Stimulated activated CD4-positive, alpha-beta T cell treated with anti-CD3 and anti-CD28 coated beads, Interleukin-15, amount 100 ng/mL, for 48 hours (primary cell): ENCODE measurements around the gene TMPRSS9.
"Not testable (repeated sequence)": the region's sequence is repeated elsewhere in the genome, so short reads cannot be mapped to it uniquely, and the experiment has no call there.

Experiments
- DNase-seq, 2 donors: peaks; one replicate each; pipeline ENCODE4 v3.0.0-alpha.2; 2020; ENCODE audit warnings: low read depth in 2 of 2

The TMPRSS9 gene

DNA sequence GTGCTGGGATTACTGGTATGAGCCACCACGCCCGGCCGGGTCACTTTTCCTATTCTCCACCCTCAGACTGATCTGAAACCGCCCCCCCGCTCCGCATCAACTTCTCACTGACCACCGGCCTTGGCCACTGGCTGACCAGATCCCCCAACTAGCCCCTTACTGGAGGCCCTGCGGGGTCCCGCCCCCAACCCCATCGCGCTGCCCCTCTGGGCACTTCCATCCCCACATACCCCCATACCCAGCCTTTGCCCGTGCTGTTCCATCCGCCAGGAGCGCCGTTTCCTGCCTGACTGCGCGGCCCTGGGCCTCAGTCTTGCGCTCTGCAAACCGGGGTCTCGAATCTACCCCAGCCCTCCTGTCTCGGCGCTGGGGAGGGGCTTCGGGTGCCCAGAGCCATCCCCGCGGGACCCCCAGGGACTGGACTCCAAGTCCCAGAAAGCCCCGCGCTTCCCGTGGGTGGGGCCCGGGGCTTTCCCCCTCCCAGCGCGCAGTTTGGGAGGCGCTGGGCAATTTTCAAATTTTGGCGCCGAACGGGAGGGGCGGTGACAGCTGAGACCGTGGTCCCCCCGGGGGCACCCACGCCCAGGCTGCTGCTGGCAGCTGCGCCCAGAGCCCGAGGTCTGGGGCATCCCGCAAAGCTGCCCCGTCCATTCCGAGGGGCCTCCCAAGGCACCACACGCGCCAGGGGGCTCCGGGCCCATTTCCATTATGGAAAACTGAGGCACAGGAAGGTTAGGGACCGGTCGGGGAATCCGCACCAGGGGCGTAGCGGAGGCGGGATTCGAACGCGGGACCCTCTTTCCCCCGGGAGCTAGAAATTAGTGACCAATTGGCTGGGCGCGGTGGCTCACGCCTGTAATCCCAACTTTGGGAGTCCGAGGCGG lies 101.9 kb downstream of the TMPRSS9 start:
- peak in 1 of 2 donors; percentile 73 for DNase-seq

DNA sequence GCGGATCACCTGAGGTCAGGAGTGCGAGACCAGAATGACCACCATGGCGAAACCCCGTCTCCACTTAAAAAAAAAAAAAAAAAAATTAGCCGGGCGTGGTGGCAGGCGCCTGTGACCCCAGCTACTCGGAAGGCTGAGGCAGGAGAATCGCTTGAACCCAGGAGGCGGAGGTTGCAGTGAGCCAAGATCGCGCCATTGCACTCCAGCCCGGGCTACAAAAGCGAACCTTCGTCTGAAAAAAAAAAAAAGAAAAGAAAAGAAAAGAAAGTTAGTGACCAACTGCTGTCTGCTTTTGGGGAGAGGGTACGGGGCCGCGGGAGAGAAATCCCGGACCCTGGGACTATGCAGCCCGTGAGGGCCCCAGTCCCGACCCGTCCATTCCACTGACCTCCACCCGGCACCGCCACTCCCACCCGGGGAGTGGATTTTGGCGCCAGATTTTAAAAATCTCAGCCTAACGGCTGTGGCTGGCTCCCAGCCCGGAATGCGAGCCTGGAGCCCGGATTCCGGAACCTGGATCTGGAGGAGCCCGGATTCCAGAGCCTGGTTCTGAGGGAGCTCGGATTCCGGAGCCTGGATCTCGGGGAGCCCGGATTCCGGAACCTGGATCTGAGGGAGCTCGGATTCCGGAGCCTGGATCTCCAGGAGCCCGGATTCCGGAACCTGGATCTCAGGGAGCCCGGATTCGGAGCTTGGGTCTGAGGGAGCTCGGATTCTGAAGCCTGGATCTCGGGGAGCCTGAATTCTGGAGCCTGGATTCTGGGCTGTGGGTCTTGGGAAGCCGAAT lies 102.8 kb downstream of the TMPRSS9 start:
- no peak for DNase-seq

DNA sequence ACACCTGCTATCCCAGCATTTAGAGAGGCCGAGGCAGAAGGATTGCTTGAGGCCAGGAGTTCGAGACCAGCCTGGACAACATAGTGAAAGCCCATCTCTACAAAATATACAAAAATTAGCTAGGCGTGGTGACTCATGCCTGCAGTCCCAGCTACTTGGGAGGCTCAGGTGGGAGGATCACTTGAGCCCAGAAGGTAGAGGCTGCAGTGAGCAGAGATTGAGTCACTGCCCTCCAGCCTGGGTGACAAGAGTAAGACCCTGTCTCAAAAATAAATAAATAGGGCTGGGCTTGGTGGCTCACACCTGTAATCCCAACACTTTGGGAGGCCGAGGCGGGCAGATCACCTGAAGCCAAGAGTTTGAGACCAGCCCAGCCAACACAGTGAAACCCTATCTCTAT lies 103.6 kb downstream of the TMPRSS9 start:
- not testable (repeated sequence) for DNase-seq

DNA sequence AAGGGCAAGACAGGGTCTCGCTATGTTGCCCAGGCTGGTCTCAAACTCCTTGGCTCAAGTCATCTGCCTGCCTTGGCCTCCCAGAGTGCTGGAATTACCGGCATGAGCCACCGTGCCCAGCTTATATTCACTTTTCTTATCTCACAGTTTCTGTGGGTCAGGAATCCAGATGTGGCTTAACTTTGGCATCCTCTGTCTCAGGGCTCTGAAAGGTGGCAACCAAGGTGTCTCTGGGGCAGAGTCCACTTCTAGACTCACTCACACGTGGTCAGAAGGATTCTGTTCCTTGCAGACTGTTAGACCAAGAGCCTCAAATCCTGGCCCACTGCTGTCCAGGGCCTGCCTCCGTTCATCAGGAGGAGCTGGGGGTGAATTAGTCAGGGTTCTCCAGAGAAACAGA lies 104.3 kb downstream of the TMPRSS9 start:
- DNase-seq, result no peak

DNA sequence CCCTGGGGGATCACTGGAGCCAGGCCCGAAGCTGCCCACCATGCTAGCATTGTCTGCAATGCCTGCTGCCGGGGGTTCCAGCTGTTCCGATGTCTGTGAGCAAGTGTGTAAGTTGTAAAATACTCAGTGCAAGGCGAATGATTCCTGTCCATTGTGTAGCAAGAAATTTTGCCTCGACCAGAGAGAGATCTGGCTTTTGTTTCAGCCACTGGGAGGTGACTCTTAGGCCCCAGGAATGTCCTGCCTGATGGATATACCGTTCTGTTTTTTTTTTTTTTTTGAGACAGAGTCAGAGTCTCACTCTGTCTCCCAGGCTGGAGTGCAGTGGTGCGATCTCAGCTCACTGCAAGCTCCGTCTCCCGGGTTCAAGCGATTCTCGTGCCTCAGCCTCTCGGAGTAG lies 108.5 kb downstream of the TMPRSS9 start:
- no peak for DNase-seq

DNA sequence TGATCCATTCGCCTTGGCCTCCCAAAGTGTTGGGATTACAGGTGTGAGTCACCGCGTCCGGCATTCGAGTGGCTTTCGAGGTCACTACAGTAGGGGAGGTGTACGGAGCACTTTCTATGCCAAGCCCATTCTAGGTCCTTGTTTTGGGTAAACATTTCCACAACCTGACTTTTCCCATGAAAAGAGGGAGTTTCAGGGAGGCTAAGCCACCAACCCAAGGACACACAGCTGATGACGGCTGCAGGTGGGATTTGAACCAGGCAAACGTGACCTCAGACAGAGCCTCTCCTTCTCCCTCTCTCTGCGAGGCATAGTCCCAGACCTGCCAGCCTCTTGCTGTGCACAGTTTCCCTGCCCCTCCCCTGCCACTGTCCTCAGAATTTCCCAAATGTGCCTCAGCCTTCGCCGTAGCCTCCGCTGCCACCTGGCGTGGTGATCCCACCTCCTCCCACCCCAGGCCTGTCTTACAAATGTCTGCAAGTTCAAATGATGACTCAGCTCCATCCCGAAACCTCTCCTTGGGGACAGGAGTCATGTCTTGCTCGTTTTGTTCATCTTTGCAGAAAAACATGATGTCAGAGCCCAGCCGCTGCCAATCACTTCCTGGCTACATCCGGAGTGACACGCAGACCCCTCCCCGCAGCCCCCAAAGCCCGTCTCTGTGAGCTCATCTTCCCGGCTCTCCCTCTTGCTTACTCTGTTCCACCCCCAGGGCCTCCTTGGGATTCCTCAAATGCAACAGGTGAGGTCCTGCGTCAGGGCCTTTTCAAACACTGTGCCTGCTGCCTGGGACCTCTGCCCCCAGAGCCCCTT lies 109.2 kb downstream of the TMPRSS9 start:
- DNase-seq, result peak in 1 of 2 donors; percentile 44

DNA sequence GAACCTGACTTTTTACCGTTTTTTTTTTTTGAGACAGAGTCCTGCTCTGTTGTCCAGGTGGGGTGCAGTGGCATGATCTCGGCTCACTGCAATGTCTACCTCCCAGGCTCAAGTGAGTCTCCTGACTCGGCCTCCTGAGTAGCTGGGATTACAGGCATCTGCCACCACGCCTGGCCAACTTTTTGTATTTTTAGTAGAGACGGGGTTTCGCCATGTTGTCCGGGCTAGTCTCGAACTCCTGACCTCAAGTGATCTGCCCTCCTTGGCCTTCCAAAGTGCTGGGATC lies 109.8 kb downstream of the TMPRSS9 start:
- not testable (repeated sequence) for DNase-seq

DNA sequence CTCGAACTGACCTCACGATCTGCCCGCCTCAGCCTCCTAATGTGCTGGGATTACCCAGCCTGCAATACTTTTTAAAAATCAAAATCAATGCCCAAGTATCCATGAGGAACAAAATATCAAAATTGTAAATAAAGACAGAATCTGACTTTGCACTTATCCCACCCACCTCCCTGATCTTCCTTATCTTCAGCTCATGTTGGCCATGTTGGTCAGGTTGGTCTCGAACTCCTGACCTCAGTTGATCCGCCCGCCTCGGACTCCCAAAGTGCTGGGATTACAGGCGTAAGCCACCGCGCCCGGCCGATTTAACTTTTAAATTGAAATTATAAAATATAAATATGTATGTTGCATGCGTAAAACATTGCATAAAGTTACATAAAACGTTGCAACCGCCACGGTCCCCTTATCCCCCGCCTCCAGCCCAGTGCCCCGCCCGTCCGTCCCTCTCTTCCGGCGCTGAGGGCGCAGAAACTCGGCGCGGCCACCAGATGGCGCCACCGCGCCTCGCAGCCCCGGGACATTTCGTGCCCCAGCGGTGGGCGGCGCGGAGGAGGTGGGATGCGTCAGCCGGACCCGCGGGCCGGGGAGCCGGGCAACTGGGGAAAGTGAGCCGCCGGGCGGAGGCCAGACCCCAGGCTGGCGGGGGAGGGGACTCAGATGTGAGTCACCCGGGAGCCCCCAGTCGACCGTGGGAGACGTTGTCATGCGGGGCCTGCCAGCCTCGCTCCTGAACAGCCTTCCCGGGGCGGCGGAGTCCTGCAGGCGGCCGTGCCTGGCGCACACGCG lies 114.4 kb downstream of the TMPRSS9 start:
- DNase-seq, result peak; percentile 79 to 91

DNA sequence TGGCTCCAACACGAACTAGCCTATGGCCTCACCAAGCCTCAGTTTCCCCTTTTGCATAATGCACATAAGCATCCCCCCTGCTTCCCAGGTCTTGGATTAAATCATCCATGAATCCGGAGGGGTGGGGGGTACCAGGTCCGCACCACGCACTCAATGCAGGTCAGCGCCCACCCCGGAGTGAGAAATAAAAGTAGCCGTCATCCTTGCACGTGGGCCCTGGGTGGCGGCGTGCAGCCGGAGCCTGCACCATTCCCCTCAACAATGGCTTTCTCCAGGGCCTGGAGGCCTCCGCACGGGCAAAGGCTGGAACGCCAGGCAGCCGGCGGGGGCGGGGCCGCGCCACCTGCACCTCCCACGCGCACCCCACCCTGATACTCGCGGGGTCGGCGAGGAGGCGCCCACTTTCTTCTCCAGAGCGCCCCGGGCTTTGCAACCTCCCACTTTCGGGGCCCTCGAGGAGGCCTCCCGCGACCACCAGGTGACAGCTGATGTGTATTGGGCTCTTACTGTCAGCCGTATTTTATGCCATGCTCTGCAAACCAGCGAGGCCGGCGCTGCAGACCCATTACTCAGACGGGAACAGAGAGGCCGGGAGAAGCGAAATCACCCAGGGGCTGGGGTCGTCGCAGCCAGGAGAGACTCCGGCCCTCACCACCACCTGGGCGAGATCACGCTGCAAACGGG lies 115.1 kb downstream of the TMPRSS9 start:
- peak; percentile 62 to 68 for DNase-seq
